ENCODE data around the gene CASP7.

Gene CASP7

GRCh38 chr10:113775686-113776294, 96.1 kb downstream of the CASP7 start:
- no peak for DNase-seq
- Mint-ChIP-seq H3K27ac (no peak overlapping the region), H3K4me1 (ENCODE audit: low read depth) (no peaks in the 10 kb centered on the region), H3K4me3 (no peak overlapping the region), H3K27me3 (peaks cover 9% of the 10 kb centered on the region), H3K36me3 (ENCODE audit: low read depth) (no peaks in the 10 kb centered on the region), H3K9me3 (no peaks in the 10 kb centered on the region)

- DNase-seq = no peak
- Mint-ChIP-seq H3K36me3 (ENCODE audit: low read depth) (no peaks in the 10 kb centered on the region), H3K4me1 (ENCODE audit: low read depth) (no peaks in the 10 kb centered on the region), H3K9me3 (no peaks in the 10 kb centered on the region), H3K4me3 (no peak overlapping the region), H3K27me3 (peaks cover 4% of the 10 kb centered on the region), H3K27ac (no peak overlapping the region)
These were observed 96.8 kb downstream of the CASP7 start for GRCh38 chr10:113776553-113776952.

Data from activated T-cell treated with anti-CD3 and anti-CD28 coated beads, Interleukin-2, amount 50 U/mL, for 24 hours (primary cell).